GM21515 (cell line): ENCODE measurements around the gene SDC3.

Source experiments
- ATAC-seq: cut with Tn5 transposase; IDR thresholded peaks from one replicate; pipeline ENCODE4 v1.9.1; 2021; ENCODE audit not compliant: unreplicated experiment

The SDC3 gene

GRCh38 chr1:30929135-30929889 is 20.8 kb upstream of the SDC3 start:
- ATAC-seq: no peak

- ATAC-seq: no peak
Observed at GRCh38 chr1:30928789-30929134, 20.2 kb upstream of the SDC3 start.

- ATAC-seq: no peak
Observed at GRCh38 chr1:30928171-30928570, 19.6 kb upstream of the SDC3 start.

- ATAC-seq: no peak
Observed at GRCh38 chr1:30927448-30927847, 18.9 kb upstream of the SDC3 start.

- ATAC-seq: no peak
Observed at GRCh38 chr1:30923597-30923996, 15.0 kb upstream of the SDC3 start.

GRCh38 chr1:30920827-30921226 is 12.3 kb upstream of the SDC3 start:
- ATAC-seq: no peak

GRCh38 chr1:30919025-30919881 is 10.7 kb upstream of the SDC3 start:
- no peak for ATAC-seq

GRCh38 chr1:30916296-30916695 is 7.7 kb upstream of the SDC3 start:
- no peak for ATAC-seq

- ATAC-seq: no peak
Observed at GRCh38 chr1:30915491-30916230, 7.1 kb upstream of the SDC3 start.

GRCh38 chr1:30914931-30915330 is 6.4 kb upstream of the SDC3 start:
- ATAC-seq: no peak

GRCh38 chr1:30914587-30914922 is 6.0 kb upstream of the SDC3 start:
- ATAC-seq: no peak

GRCh38 chr1:30912913-30913652 is 4.5 kb upstream of the SDC3 start:
- no peak for ATAC-seq

GRCh38 chr1:30912224-30912623 is 3.7 kb upstream of the SDC3 start:
- no peak for ATAC-seq

- ATAC-seq: no peak
Observed at GRCh38 chr1:30911059-30911954, 2.7 kb upstream of the SDC3 start.

- ATAC-seq: no peak
Observed at GRCh38 chr1:30909365-30910068, 959 bp upstream of the SDC3 start.

- no peak for ATAC-seq
Observed at GRCh38 chr1:30908316-30908695, 252 bp downstream of the SDC3 start.

- no peak for ATAC-seq
Observed at GRCh38 chr1:30907481-30908315, 860 bp downstream of the SDC3 start.

- no peak for ATAC-seq
Observed at GRCh38 chr1:30906631-30907441, 1.7 kb downstream of the SDC3 start.
